ENCODE results near the gene VSIR. TPM values are rescaled to one million over a fixed set of nuclear protein-coding genes. Genes with fewer than 3 reads are reported as not detected.
A peak's percentile ranks its signal among the peaks of the same experiment; 100 is the strongest.

The VSIR gene
- total RNA-seq, 2 donors from 2014 or later, result 60.7 to 119 TPM

DNA sequence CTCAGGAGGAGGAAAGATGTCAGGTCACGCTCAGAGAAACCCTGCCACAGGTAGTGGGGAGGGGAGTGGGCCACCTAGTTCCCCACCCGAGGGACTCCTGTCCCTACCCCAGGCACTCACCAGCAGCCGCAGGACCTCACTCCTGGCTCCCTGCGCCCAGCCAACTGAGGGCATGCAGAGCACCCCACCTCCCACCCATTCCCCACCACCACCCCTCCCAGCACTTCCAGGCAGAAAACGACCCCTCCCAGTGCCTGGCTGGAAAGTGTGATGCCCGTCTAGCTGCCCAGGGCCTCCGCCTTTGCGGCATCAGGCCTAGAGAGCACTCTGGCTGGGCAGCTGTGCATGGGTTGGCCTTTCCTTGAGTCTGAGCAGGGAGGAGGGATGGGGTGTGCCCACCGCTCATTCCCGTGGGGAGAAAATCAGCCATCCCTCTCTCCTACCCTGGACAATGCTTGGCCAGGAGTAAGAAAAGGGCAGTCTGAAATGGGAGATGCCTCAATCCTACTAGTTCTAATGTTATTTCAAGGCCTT, 55.1 kb downstream of the VSIR start:
- Histone ChIP-seq H3K9me3 (no peaks in the 10 kb centered on the region), H3K4me3 (no peak overlapping the region), H3K27me3 (replicated peaks; ENCODE audit: insufficient read depth) (no peaks in the 10 kb centered on the region), H3K27ac (no peak overlapping the region), H3K4me1 (ENCODE audit: control insufficient read depth in 1 of 2, low read depth in 2 of 2) (peaks cover 26 to 47% of the 10 kb centered on the region in 2 donors), H3K36me3 (no peaks in the 10 kb centered on the region)
- DNase-seq (ENCODE audit: low spot score), result no peak
- ATAC-seq (ENCODE audit: insufficient number of reproducible peaks, low FRiP score, low read depth), result no peak
- TF ChIP-seq, protein P1, sequence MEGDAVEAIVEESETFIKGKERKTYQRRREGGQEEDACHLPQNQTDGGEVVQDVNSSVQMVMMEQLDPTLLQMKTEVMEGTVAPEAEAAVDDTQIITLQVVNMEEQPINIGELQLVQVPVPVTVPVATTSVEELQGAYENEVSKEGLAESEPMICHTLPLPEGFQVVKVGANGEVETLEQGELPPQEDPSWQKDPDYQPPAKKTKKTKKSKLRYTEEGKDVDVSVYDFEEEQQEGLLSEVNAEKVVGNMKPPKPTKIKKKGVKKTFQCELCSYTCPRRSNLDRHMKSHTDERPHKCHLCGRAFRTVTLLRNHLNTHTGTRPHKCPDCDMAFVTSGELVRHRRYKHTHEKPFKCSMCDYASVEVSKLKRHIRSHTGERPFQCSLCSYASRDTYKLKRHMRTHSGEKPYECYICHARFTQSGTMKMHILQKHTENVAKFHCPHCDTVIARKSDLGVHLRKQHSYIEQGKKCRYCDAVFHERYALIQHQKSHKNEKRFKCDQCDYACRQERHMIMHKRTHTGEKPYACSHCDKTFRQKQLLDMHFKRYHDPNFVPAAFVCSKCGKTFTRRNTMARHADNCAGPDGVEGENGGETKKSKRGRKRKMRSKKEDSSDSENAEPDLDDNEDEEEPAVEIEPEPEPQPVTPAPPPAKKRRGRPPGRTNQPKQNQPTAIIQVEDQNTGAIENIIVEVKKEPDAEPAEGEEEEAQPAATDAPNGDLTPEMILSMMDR (IDR thresholded peaks at IDR 0.05), result no peak

DNA sequence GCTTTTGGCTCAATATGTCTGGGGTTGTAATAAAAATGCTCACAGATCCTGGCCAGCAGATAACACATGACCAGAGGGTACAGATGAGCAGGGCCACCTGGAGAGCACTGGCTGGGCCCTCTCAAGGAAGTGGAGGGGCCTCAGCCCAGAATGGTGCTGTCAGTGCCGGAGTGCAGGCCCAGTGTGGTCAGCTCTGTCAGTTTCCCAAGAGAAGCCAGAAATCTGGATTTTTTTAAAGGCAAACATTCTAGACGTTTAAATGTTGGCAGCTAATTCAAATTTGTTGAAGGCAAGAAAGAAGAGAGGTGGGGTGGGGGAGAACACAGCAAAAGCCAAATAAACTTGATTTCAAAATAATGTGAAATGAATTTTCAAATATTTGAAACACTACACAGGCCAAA, 55.8 kb downstream of the VSIR start:
- Histone ChIP-seq H3K4me1 (ENCODE audit: control insufficient read depth in 1 of 2, low read depth in 2 of 2) (peaks cover 33 to 54% of the 10 kb centered on the region in 2 donors), H3K27ac (peak overlapping the region in 1 of 2 donors; percentile 31)
- no peak for ATAC-seq (ENCODE audit: insufficient number of reproducible peaks, low FRiP score, low read depth)

DNA sequence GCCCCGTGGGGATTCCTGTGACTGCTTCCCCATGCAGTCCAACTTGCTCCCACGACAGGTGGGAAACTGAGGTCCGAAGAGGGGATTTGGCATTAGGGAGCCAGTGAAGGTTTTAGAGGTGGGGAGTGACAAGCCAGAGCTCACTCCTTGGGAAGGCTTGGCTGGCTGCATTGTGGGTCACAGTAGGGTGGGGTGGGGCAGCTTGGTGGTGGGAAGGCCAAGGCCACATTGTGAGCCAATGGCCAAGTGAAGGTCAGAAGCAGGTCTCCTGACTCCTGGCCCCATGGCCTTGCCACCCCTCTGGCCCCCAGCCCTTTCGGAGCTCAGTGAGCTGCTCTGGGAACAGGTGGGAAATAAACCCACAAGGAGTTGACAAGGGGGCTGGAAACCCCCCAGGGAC, 56.3 kb downstream of the VSIR start:
- Histone ChIP-seq H3K9me3 (no peaks in the 10 kb centered on the region), H3K27me3 (replicated peaks; ENCODE audit: insufficient read depth) (no peaks in the 10 kb centered on the region), H3K4me1 (ENCODE audit: control insufficient read depth in 1 of 2, low read depth in 2 of 2) (peaks cover 34 to 56% of the 10 kb centered on the region in 2 donors), H3K36me3 (no peaks in the 10 kb centered on the region), H3K27ac (no peak overlapping the region), H3K4me3 (no peak overlapping the region)
- TF ChIP-seq, protein P1 (IDR thresholded peaks at IDR 0.05), result no peak
- DNase-seq (ENCODE audit: low spot score) (no peak), ATAC-seq (ENCODE audit: insufficient number of reproducible peaks, low FRiP score, low read depth) (no peak)

More for the DNA sequence above, 55.8 kb downstream of the VSIR start:
- TF ChIP-seq, protein P1 (IDR thresholded peaks at IDR 0.05), result no peak
- H3K36me3 ChIP-seq, result no peaks in the 10 kb centered on the region
- H3K27me3 ChIP-seq (replicated peaks; ENCODE audit: insufficient read depth), result no peaks in the 10 kb centered on the region
- no peaks in the 10 kb centered on the region for H3K9me3 ChIP-seq
- no peak overlapping the region for H3K4me3 ChIP-seq
- DNase-seq (ENCODE audit: low spot score), result no peak

DNA sequence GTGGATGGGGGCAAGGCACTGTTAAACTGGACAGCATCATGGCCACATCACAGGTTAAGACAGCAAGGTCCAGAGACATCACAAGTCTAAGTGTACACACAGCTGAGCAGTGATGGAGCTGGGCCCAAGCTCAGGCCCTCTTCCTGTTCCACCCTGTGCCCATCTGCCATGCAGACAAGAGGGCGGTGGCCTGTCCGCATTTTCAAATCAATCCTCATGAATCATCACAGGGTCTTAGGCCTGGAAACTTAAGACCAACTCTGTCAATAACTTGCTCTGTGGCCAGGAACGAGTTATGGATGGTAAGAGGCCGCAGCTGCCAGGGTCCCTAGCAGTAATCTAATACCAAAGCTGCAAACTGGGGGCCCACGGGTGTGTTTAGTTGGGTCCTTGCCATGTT, 56.9 kb downstream of the VSIR start:
- DNase-seq (ENCODE audit: low spot score) (no peak), ATAC-seq (ENCODE audit: insufficient number of reproducible peaks, low FRiP score, low read depth) (no peak)
- Histone ChIP-seq H3K36me3 (no peaks in the 10 kb centered on the region), H3K9me3 (no peaks in the 10 kb centered on the region), H3K27me3 (replicated peaks; ENCODE audit: insufficient read depth) (no peaks in the 10 kb centered on the region), H3K27ac (no peak overlapping the region), H3K4me3 (no peak overlapping the region), H3K4me1 (ENCODE audit: control insufficient read depth in 1 of 2, low read depth in 2 of 2) (peaks cover 34 to 56% of the 10 kb centered on the region in 2 donors)
- TF ChIP-seq, protein P1 (IDR thresholded peaks at IDR 0.05), result no peak

DNA sequence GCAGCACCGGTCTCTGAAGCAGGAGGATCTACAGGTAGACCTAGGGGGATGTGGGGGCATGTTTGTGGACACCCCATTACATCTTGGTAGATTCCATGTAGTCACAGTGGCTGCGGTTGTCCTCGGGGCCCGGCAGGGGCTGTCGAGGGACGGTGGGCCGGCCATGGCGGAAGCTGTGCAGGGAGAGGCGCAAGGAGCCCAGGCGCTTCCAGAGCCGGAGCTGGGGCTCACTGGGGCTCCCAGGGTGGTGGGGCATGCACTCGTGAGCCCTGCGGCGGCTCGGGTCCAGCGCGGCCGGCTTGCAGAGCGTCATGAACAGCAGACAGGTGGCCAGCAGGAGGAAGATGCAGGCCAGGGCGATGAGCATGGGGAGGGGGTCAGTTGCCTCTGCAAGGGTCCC, 57.5 kb downstream of the VSIR start:
- H3K9me3 ChIP-seq, result no peaks in the 10 kb centered on the region
- H3K27me3 ChIP-seq (replicated peaks; ENCODE audit: insufficient read depth), result no peaks in the 10 kb centered on the region
- DNase-seq (ENCODE audit: low spot score) (no peak), ATAC-seq (ENCODE audit: insufficient number of reproducible peaks, low FRiP score, low read depth) (no peak)
- no peaks in the 10 kb centered on the region for H3K36me3 ChIP-seq
- H3K4me3 ChIP-seq, result no peak overlapping the region
- no peak overlapping the region for H3K27ac ChIP-seq
- peaks cover 34 to 56% of the 10 kb centered on the region in 2 donors for H3K4me1 ChIP-seq (ENCODE audit: control insufficient read depth in 1 of 2, low read depth in 2 of 2)
- TF ChIP-seq, protein P1 (IDR thresholded peaks at IDR 0.05), result no peak
